DOHH2 (cell line): ENCODE measurements around the gene SPTBN1.

ENCODE experiments used
- H3F3A ChIP-seq: fragments of 200-600 bp; sonication (generic), shearing (Covaris generic); 2 replicates; pipeline ENCODE4 v1.6.0; 2016; ENCODE audit warnings: antibody characterized with exemption, mild to moderate bottlenecking; ENCODE audit not compliant: control insufficient read depth, insufficient read depth
- H3K27ac ChIP-seq: fragments of 200-600 bp; sonication (generic); 2 replicates; pipeline ENCODE4 v1.5.1; 2014; ENCODE audit warnings: low read depth, mild to moderate bottlenecking, low read length, moderate library complexity
- H3K27me3 ChIP-seq: fragments of 200-600 bp; sonication (generic); 2 replicates; pipeline ENCODE4 v1.6.1; 2014; ENCODE audit warnings: mild to moderate bottlenecking, low read length, mixed read lengths; ENCODE audit not compliant: control insufficient read depth
- H3K36me3 ChIP-seq: fragments of 200-600 bp; sonication (generic); 2 replicates; pipeline ENCODE4 v1.6.1; 2014; ENCODE audit warnings: mild to moderate bottlenecking, low read length, moderate library complexity, mixed read lengths; ENCODE audit not compliant: control insufficient read depth
- H3K4me1 ChIP-seq: fragments of 200-600 bp; sonication (generic); 2 replicates; pipeline ENCODE4 v1.6.1; 2014; ENCODE audit warnings: mild to moderate bottlenecking, low read length, mixed read lengths; ENCODE audit not compliant: control insufficient read depth
- H3K4me2 ChIP-seq: fragments of 200-600 bp; sonication (generic); 2 replicates; pipeline ENCODE4 v1.6.0; 2014; ENCODE audit warnings: mild to moderate bottlenecking, low read length, moderate library complexity
- H3K4me3 ChIP-seq: fragments of 200-600 bp; sonication (generic); 2 replicates; pipeline ENCODE4 v1.5.1; 2014; ENCODE audit warnings: mild to moderate bottlenecking, low read length, mixed read lengths
- H3K79me2 ChIP-seq: fragments of 200-600 bp; sonication (generic); 2 replicates; pipeline ENCODE4 v1.6.1; 2014; ENCODE audit warnings: mild to moderate bottlenecking, low read length, mixed read lengths; ENCODE audit not compliant: control insufficient read depth
- H3K9me2 ChIP-seq: fragments of 200-600 bp; sonication (generic); replicated peaks from 2 replicates; pipeline ENCODE4 v1.6.1; 2014; ENCODE audit warnings: mild to moderate bottlenecking, low read length, mixed read lengths; ENCODE audit not compliant: control insufficient read depth
- H3K9me3 ChIP-seq: fragments of 200-600 bp; sonication (generic); 2 replicates; pipeline ENCODE4 v1.6.1; 2014; ENCODE audit warnings: antibody characterized with exemption, low read length, mixed read lengths; ENCODE audit not compliant: control insufficient read depth, insufficient read depth
- H4K20me1 ChIP-seq: fragments of 200-600 bp; sonication (generic); 2 replicates; pipeline ENCODE4 v1.6.0; 2014; ENCODE audit warnings: low read depth, mild to moderate bottlenecking, antibody characterized with exemption, low read length, moderate library complexity; ENCODE audit not compliant: control insufficient read depth, insufficient read depth
- EZH2phosphoT487 ChIP-seq: fragments of 200-600 bp; sonication (generic); IDR thresholded peaks from 2 replicates; pipeline ENCODE4 v1.6.1; 2017; ENCODE audit warnings: borderline replicate concordance, mild to moderate bottlenecking, antibody characterized with exemption, low read length, moderate library complexity, mixed read lengths
- TF ChIP-seq, protein P1 (sequence below): fragments of 200-600 bp; sonication (generic); IDR thresholded peaks from one replicate; pipeline ENCODE4 v1.5.1; 2014; ENCODE audit warnings: antibody characterized with exemption, mild to moderate bottlenecking, low read depth, low read length; ENCODE audit not compliant: poor library complexity, severe bottlenecking

The SPTBN1 gene

DNA sequence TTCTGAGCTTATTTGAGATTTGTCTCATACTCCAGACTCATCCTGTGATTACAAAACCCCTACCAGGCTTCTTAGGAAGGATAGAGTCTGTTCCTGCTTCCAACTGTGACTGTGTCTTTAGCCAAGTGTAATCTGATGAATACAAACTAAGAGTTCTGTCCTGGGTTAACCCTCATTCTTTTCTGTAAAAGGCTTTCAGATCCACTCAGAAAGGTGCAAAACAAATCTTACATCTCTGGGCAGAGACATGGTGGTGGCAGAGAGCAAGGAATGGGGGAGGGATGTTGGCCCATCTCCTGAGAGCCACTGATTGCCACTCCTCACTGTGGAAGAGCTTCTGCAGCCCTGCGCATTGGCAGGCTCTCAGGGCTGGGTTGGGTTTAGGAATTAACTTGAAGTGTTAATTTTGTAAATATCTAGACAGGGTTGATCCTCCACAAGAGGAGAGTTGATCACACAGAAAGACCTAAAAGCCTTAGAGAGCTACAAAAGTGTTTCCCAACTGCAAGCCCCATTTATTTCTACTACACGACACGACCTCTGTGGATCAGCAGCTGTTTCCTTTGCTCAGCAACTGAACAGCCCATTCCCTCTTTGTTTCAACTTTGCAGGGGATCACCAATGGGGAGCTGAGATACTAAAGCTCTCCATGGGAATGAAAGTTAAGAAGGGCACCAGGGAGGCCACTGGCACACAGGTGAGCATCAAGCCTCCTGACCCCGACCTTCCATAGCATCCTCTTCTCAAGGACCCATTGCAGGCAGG lies 23.7 kb upstream of the SPTBN1 start:
- H3K36me3 ChIP-seq = no peaks in the 10 kb centered on the region
- no peaks in the 10 kb centered on the region for H4K20me1 ChIP-seq
- TF ChIP-seq, protein P1, sequence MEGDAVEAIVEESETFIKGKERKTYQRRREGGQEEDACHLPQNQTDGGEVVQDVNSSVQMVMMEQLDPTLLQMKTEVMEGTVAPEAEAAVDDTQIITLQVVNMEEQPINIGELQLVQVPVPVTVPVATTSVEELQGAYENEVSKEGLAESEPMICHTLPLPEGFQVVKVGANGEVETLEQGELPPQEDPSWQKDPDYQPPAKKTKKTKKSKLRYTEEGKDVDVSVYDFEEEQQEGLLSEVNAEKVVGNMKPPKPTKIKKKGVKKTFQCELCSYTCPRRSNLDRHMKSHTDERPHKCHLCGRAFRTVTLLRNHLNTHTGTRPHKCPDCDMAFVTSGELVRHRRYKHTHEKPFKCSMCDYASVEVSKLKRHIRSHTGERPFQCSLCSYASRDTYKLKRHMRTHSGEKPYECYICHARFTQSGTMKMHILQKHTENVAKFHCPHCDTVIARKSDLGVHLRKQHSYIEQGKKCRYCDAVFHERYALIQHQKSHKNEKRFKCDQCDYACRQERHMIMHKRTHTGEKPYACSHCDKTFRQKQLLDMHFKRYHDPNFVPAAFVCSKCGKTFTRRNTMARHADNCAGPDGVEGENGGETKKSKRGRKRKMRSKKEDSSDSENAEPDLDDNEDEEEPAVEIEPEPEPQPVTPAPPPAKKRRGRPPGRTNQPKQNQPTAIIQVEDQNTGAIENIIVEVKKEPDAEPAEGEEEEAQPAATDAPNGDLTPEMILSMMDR = no peak
- H3K79me2 ChIP-seq = no peaks in the 10 kb centered on the region
- H3K4me1 ChIP-seq = peaks cover 19% of the 10 kb centered on the region
- no peak overlapping the region for H3K4me3 ChIP-seq
- H3K27me3 ChIP-seq = no peaks in the 10 kb centered on the region
- no peak overlapping the region for H3K27ac ChIP-seq
- no peaks in the 10 kb centered on the region for H3K9me2 ChIP-seq
- no peaks in the 10 kb centered on the region for H3F3A ChIP-seq
- no peak overlapping the region for H3K4me2 ChIP-seq
- no peaks in the 10 kb centered on the region for H3K9me3 ChIP-seq

DNA sequence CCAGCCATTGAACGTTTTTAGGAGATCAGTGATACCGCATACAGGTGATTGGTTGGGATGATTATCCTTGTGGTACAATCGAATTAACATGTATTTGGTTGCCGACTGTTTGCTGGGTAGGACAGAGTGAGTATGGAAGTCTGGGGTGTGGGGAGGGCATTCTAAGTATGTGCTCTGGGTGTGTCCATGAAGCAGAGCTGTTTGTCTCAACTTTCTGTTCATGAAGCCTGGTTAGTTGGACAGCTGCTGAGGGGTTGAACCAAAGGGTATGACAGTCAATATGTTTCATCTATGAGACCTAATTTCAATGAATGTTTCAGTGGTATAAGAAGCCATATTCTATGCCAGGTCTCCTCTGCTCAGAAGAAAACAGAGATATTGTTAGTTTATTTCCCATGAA lies 21.9 kb upstream of the SPTBN1 start:
- H3K9me3 ChIP-seq = no peaks in the 10 kb centered on the region
- no peak overlapping the region for H3K4me3 ChIP-seq
- H4K20me1 ChIP-seq = no peaks in the 10 kb centered on the region
- H3K27ac ChIP-seq = no peak overlapping the region
- TF ChIP-seq EZH2phosphoT487 = no peak
- TF ChIP-seq, protein P1 = no peak
- H3K36me3 ChIP-seq = no peaks in the 10 kb centered on the region
- peaks cover 19% of the 10 kb centered on the region for H3K4me1 ChIP-seq
- H3K9me2 ChIP-seq = no peaks in the 10 kb centered on the region; the same call in 1 of the 2 replicates
- no peaks in the 10 kb centered on the region for H3K79me2 ChIP-seq
- H3K4me2 ChIP-seq = no peak overlapping the region
- no peaks in the 10 kb centered on the region for H3K27me3 ChIP-seq
- no peaks in the 10 kb centered on the region for H3F3A ChIP-seq

DNA sequence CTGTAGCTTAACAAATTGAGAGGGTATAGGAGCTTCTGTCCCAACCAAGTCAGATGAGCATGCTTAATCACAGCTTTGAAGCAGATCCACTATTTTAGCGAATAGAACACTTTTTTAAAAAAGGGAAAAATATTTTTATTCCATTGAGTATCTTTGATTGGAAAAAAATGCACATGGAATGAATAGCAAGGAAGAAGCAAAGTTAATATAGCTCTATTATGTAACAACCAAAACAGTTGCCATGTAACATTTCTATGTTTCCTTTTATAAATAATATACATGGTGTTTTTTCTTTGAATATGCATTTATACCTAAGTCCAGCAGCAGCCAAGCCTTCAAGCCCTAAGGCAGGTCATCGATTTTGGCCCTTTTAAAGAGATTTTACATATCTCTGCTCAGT lies 21.4 kb upstream of the SPTBN1 start:
- H3K9me2 ChIP-seq = no peaks in the 10 kb centered on the region; the same call in 1 of the 2 replicates
- H3K27ac ChIP-seq = no peak overlapping the region
- no peak for TF ChIP-seq EZH2phosphoT487
- TF ChIP-seq, protein P1 = no peak
- H3K27me3 ChIP-seq = no peaks in the 10 kb centered on the region
- peaks cover 17% of the 10 kb centered on the region for H3K4me1 ChIP-seq
- H3K9me3 ChIP-seq = no peaks in the 10 kb centered on the region
- no peaks in the 10 kb centered on the region for H4K20me1 ChIP-seq
- no peak overlapping the region for H3K4me3 ChIP-seq
- no peak overlapping the region for H3K4me2 ChIP-seq
- H3K79me2 ChIP-seq = no peaks in the 10 kb centered on the region
- H3K36me3 ChIP-seq = no peaks in the 10 kb centered on the region
- H3F3A ChIP-seq = no peaks in the 10 kb centered on the region
